Activated CD4-positive, alpha-beta T cell treated with anti-CD3 and anti-CD28 coated beads, Interleukin-2, amount 50 U/mL, for 24 hours (primary cell): ENCODE data around the gene FNIP2.
"Not testable (repeated sequence)": the region's sequence is repeated elsewhere in the genome, so short reads cannot be mapped to it uniquely, and the experiment has no call there.

Experiments
- DNase-seq, 2 donors: peaks; one replicate each; pipeline ENCODE4 v3.0.0-alpha.2; 2020; ENCODE audit warnings: low read depth in 1 of 2, low spot score in 1 of 2

Gene FNIP2

DNA sequence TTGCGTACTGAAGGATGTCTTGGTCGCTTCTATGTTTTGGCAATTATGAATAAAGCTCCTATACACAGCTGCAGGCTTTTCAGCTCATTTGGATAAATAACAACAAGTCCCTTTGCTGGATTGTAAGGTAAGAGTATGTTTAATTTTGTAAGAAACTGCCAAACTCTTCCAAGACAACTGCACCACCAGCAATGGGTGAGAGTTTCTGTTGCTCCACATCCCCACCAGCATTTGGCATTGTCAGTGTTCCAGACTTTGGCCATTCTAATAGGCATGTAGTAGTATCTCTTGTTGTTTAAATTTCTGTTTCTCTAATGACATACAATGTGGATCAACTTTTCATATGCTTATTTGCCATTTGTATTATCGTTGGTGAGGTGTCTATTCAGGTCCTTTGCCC, 44.3 kb downstream of the FNIP2 start:
- DNase-seq, result no peak

DNA sequence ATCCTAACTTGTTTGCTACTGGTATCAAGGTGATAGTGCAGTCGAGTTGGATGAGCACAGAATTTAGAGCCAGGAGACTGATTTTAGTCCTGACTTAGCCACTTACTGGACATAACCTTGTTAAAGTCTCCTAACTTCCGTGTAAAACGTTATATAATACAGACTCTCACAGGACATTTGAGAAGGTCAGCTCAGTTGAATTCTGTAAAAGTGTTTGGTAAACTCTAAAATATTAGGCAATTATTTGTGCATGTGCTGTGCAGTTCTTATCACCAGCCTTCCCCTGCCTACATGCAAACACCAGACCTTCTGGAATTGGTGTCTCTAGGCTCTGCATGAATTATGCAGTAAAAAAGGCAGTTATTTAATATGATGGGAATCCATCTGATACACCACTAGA, 45.4 kb downstream of the FNIP2 start:
- DNase-seq, result no peak

GRCh38 chr4:158814636-158815330, 46.0 kb downstream of the FNIP2 start:
- DNase-seq, result no peak

DNA sequence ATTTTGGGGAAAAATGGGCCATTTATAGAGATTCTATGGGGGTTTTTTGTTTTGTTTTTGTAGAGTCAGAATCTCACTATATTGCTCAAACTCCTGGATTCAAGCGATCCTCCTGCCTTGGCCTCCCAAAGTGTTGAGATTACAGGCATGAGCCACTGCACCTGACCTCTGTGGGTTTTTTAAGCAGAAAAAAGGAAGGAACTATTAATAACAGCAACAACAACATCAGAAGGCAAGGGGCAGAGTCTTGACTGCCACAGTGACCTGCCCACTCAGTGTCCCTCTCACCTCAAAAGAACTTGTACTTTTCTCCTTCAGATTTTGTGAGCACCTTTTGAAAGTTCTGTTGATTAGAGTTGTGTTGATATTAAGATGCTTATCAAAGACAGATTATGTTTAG, 48.1 kb downstream of the FNIP2 start:
- DNase-seq, result no peak

- no peak for DNase-seq
Measured at GRCh38 chr4:158817562-158818296, 48.9 kb downstream of the FNIP2 start.

DNA sequence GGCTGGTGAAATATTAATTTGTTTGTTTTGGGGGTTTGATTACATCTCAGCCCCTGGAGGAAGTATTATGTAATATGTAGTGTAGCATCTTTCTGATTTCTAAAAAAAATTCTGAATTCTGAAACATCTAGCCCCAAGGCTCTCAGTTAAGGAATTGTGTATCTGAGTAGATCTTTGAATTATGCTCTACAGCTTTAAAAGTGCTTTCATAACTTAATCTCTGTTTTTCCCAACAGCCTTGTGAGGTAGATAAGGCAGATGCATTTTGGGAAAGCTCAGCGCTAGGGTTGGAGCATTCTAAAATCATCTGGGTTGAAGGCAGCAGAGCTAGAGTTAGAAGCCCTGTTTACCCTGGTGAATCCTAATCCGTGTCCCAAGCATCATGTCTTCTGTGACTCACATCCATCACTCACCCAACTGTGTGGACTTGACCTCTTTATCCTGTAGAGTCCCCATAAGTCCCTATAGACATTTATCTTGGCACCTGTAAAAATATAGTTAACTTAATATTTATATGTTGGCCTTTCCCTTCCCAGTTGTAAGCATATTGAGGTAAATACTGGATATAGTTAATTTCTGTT, 49.8 kb downstream of the FNIP2 start:
- DNase-seq, result no peak

DNA sequence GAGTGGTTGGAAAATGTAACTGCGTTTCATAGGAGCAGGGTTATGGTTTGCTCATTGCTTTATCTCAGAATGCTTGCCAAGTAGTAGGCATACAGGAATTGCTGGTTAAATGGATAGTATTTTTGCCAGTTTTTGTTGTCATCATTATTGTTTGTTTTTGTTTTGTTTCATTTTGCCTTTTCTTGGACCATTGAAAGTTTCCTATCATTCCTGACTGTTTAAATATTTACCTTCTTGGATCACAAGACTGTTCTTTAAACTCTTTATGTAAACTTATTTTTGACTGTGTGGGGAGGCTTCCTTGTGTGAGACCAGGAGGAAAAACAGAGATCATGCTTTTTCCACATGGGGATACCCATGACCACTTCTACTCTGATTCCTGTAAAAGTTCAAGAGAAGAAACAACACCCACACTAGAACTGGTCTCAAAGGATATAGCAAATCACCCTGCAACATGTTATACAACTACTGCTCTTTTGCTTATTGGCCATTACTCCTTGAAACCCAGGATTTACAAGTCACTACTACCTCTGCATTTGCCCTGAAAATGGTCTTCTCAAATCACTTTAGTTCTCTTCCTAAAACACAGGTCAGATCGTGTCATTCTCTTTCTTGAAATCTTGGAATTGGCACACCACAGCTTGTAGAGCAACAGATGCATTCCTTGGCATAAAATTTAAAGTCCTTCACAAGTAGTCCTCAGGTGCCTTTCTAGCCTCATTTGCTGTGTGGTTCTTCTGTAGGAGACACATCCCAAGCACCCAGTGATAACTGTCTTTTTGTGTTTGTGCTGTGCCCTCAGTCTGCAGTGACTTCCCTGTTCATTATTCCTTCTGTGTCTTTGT, 51.3 kb downstream of the FNIP2 start:
- no peak for DNase-seq

DNA sequence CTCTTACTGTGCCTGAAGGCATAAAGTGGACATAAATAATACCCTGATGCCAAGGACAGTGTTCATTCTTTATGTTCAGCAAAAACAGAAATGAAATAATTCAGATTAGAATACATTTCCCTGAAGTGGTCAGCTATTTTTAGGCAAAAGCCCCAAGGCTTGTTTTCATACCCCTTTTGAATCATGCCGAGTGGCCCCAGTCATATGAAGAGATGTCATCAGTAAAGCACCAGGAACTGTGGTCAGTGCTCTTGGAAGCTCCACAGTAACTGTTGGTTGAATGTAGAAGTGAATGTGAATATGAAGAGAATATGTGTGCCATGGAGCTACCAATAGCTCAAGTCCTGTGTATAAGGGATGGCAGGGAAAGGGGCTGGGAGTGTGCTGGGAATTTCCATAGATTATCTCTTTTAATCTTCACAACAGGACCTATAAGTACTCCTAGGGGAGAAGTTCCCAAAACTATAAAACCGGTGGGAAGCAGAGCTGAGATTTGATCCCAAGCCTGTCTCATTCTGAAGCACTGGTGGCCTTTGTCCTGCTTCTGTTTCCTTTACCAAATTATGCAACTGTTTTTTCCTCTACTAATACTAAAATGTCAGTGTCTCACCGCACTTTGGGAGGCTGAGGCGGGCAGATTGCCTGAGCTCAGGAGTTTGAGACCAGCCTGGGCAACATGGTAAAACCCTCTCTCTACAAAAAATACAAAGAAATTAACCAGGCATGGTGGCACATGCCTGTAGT, 52.6 kb downstream of the FNIP2 start:
- no peak for DNase-seq

- DNase-seq, result no peak
Measured at GRCh38 chr4:158822348-158822747, 53.5 kb downstream of the FNIP2 start.

GRCh38 chr4:158823461-158823873, 54.6 kb downstream of the FNIP2 start:
- DNase-seq, result no peak

- no peak for DNase-seq
Measured at GRCh38 chr4:158824425-158825274, 55.8 kb downstream of the FNIP2 start.

GRCh38 chr4:158825433-158826036, 56.7 kb downstream of the FNIP2 start:
- no peak for DNase-seq

- no peak for DNase-seq
Measured at GRCh38 chr4:158826057-158826456, 57.2 kb downstream of the FNIP2 start.

- DNase-seq, result no peak
Measured at GRCh38 chr4:158826882-158827281, 58.1 kb downstream of the FNIP2 start.

GRCh38 chr4:158827543-158827981, 58.7 kb downstream of the FNIP2 start:
- no peak for DNase-seq

GRCh38 chr4:158828151-158828550, 59.3 kb downstream of the FNIP2 start:
- DNase-seq, result not testable (repeated sequence)

DNA sequence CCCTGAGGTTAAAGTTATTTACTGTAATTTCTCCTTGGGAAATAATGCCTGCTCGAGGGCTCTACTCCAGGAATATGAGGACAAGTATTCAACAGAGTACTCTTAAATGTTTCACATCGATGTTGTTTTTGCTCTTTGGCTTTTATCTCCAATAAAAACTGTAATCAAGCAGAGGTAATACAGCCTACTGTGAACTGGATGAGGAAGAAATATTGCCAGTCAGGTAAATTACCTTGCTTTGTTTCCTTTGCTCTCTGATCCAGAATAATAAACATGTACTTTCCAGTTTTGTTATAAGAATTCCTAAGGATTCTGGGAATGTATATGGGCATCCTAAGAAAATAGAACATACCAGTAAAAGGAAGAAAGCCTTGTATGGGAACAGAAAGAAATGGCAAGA, 60.4 kb downstream of the FNIP2 start:
- no peak for DNase-seq

GRCh38 chr4:158833602-158834001, 64.8 kb downstream of the FNIP2 start:
- no peak for DNase-seq

DNA sequence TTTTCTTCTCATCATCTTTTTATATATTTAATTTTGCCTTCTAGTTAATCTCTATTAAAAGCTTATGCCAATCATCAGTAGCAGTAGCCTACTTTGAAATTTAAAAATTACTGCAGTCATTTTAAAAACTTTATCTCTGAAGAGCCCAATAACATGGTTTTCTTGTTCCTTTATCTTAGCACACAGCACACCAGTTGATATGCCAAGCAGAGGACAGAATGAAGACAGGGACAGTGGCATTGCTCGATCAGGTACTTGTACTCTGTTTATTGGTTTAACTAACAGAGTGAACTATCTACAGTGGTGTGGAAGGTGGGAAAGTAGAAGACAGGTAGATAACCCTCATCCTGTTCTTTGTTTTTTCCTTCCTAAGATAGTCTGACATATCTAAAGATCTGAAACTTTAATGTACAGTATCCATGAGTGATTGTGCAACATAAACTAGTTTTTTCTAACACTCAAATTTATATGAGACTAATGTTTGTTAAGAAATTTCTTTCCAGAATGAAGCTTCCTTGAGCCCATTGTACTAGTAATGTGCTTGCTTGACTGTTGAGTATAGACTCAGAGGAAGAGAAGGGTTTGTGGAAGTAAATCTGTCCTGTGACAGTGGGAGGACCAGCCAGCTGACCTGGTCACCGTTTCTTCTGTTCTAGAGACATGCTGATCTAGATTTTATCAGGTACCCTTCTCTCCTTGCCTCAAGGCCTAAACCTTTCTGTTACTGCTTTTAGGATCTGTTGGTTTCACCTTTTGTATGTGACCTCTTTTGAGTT, 66.6 kb downstream of the FNIP2 start:
- no peak for DNase-seq
